GM21528 (cell line): Measurements from ENCODE around the gene STEAP3.

Experiments used
- ATAC-seq: cut with Tn5 transposase; IDR thresholded peaks from one replicate; pipeline ENCODE4 v1.9.1; 2021; ENCODE audit warnings: mild to moderate bottlenecking, moderate library complexity; ENCODE audit not compliant: unreplicated experiment, low FRiP score

STEAP3 gene

DNA sequence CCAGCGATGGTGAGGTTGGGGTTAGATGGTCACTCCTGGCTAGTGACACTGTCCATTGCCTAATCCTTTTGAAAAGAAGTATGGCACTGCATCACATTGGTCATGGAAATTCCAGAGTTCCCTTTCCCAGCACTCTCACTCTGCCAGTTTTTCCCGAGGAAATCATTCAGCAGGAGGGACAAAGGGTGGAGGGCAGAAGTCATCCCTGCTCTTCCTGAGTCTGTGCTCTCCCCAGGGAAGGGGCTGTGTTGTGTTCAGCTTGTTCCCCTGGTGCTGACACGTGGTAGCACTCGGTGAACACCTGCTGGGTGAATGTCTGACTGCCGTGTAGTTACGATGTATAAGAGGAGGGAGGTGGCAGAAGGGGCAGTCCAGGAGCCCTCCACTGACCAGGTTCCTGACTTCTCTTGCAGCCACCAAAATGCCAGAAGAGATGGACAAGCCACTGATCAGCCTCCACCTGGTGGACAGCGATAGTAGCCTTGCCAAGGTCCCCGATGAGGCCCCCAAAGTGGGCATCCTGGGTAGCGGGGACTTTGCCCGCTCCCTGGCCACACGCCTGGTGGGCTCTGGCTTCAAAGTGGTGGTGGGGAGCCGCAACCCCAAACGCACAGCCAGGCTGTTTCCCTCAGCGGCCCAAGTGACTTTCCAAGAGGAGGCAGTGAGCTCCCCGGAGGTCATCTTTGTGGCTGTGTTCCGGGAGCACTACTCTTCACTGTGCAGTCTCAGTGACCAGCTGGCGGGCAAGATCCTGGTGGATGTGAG is 21.6 kb downstream of the STEAP3 start:
- no peak for ATAC-seq

DNA sequence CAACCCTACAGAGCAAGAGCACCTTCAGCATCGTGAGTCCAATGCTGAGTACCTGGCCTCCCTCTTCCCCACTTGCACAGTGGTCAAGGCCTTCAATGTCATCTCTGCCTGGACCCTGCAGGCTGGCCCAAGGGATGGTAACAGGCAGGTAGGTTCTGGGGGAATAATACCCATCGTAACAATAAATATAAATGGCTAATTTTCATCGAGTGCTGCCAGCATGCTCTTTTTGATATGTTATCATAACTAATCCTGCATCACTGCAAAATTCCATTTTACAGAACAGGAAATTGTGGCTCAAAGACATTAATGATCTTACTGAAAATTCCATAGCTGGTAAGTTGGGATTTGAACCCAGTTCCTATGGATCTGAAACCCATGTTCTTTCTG is 22.2 kb downstream of the STEAP3 start:
- no peak for ATAC-seq

DNA sequence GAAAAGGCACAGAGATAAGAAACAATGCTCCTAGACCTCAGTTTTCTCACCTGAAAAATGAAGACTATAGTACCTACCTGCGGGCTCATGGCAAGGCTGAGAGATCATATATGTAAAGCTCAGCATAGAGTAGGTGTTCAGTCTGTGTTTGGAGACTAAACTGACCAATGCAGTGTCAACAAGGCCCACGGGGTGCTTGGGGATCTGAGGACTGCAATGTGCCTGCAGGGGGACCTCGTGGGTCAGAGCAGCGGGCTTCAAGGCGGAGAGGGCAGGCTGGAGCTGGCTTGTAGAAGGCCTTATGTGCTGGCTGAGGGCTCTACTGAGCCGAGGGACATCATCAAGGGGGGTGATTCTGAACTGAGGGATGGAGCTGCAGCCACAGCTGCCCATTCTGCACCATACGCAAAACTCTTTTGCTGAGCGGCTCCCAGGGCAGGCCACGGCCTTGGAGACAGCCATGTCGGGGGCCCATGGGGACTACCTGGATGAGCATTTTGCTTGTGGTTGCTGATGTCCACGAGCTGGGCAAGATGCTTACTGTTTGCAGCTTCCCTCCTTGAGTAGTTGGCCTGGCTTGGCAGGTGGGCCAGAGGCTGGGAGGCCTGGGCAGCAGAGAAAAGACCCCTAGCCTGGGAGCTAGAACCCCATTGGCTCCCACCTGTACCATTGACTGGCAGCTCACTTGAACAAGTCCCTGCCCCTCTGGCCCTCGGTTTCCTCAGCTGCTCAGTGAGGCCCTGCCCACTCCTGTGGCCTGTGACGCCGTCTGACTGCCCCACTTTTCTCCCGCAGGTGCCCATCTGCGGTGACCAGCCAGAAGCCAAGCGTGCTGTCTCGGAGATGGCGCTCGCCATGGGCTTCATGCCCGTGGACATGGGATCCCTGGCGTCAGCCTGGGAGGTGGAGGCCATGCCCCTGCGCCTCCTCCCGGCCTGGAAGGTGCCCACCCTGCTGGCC is 23.5 kb downstream of the STEAP3 start:
- ATAC-seq, result no peak

DNA sequence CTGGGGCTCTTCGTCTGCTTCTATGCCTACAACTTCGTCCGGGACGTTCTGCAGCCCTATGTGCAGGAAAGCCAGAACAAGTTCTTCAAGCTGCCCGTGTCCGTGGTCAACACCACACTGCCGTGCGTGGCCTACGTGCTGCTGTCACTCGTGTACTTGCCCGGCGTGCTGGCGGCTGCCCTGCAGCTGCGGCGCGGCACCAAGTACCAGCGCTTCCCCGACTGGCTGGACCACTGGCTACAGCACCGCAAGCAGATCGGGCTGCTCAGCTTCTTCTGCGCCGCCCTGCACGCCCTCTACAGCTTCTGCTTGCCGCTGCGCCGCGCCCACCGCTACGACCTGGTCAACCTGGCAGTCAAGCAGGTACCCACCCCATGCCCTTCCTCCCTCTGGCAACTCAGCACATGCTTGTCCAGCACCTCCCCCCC is 24.2 kb downstream of the STEAP3 start:
- ATAC-seq, result no peak

DNA sequence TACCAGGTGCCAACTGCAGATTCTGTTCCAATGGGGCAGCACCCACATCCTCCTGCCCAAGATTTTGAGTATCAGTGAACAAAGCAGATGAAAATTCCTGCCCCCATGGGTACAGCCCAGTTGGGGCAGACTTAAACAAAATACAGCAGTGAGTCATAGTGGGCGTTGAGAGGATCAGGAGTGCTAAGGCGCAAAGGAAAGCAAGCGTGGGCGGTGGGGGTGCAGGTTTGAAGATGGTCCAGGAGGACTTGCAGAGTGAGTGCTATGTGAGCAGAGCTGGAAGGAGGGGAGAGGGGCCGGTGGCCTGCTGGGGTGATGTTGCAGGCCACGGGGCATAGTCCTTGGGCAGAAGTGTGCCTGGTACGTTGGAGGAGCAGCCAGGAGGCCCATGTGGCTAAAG is 24.7 kb downstream of the STEAP3 start:
- no peak for ATAC-seq

DNA sequence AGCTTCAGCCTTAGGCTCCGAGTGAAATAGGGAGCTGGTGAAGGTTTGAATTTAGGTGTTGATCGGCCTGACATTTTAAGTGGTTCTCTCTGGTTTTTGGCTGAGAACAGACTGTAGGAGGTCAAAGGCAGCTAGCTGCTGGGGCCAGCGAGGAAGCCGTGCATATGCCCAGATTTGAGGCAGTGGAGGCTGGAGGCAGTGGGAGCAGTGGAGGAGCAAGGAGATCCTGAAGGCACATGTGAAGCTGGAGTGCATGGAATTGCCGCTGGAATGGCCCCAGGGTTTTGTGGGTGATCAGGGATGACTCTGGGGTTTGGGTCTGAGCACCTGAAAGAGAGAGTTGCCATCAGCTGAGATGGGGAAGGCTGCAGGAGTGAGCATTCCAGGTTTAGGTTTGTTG is 25.1 kb downstream of the STEAP3 start:
- no peak for ATAC-seq

DNA sequence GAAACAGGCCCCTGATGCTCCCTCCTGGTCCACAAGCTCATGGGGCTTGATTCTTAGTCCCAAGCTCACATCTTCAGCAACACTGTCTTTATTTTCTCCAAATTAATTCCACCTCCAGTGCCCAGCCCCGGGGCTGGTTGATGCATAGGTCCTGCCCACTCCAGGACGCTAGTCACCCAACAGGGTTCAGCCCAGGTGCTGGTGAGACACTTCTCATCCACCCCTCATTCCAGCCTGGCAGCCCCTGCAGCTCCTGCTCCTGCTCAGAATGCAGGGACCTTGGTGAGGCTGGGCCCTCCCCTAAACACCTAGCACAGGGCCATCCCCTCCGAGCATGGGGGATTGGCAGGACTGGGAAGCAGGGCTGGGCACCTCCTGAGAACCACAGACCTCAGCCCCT is 25.7 kb downstream of the STEAP3 start:
- no peak for ATAC-seq

DNA sequence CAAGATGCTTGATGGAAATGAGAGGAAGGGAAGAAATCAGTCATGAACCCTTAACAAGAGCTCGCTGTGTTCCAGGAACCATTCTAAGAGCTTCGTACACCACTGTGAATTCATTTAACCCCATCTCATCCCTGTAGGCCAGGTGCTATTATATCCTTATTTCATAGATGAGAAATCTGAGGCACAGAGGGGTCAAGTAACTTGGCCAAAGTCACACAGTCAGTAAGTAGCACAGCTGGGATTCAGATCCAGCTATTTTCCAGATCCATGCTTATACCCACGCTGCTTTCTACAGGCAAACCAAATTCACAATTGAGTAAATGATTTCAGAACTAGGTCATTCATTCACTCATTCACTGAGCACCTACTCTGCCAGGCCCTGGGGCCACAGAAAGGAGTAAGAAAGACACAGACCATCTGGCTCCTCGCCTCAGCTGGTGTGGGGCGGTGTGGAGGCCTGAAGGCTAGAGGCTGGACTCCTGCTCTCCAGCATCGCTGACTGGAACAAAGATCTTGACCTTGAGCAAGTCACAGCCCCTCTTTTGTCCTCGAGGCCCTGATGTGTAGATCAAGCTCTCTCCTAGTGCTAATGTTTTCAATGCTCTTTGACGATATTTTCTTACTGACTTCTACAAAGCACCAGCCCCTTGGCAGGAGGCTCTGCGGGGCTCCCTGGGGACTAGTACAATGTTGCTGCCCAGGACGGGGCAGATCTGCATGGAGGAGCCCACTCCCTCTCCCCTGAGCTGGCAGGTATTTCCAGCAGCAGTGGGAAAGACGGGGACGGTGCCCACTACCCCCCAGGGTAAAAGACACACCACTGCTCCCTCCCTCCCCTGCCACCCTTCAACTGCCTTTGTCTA is 26.5 kb downstream of the STEAP3 start:
- ATAC-seq, result no peak

DNA sequence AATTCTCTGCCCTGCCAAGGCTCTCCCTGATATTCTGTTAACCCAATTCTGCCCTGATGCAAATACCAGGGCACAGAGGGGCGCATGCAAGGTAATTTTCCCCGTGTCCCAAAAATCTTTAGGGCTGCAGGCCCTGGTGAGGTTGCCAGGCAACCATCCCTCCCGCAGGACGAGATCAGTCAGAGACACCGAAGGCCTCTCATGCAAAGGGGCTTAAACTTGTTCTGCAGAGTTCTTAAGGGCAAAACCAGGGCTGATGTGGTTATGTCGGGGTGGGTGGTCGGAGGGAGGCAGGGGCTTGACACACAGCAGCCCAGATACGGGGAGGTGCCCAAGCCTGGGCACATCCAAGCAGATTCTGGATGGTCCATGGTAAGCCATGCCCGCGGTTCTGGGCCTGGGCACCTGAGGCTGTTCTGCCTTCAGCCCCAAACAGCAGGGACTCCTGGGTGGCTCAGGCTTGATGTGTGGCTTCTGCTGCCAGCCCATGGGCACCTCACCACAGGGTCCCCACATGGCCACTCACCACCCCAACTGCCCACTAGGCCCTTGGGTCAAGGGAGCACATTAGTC is 27.2 kb downstream of the STEAP3 start:
- no peak for ATAC-seq

DNA sequence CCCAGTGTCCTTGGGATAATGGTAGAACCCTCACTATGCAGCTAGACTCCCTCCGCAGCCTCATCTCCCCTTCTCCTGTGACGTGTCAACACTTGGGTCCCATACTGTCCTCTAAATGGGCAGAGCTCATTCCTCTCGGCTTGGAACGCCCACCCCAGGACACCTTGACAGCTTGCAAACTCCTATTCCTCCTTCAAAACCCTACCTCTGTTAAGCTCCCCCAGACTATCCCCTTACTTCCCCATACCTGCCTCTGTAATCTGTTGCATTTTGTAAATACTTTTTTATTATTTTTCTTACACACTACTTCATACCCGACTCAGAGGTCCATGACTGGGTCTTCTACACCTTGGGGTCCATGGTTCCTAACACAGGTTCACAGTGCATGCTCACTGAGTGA is 28.0 kb downstream of the STEAP3 start:
- ATAC-seq, result no peak

DNA sequence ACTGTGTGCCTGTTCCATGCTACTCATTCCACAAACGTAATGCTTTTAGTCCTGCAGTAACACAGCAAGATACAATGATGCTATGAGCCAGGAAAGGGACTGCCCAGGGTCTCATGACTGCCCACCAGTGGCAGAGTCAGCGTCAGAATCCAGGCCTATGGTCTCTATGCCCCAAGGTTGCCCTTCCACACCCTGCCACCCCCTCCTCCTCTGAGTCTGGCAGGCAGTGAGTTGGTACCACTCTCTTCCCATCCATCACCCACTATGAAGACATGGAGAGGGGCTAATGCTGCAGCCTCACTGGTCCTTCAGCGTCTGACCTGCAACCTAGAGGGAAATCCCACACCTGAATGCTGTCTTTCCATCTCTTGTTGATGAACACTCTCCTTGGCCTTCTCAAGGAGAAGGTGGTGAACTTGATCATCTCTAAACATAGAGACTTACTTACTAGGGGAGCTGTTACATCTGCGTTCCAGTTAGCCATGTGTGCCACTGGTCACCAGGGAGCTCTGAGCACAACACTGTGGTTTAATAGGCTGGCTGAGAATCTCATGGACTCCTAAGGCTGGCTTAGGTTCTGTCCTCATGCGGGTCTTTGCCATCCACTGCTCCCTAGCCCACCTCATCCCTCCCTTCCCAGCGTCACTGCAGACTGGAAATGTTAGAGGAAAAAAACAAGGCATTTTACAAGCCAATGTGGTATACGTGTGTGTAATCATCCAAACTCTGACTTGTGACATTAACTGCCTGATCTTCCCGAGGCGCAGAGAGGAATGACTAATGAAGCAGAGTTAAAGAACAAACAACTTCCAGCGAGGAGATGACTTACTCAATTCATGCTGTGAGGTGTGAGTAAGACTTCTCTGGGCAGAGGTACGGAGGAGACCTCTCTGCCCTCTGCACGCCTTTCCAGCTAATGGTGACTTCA is 28.8 kb downstream of the STEAP3 start:
- ATAC-seq, result no peak

DNA sequence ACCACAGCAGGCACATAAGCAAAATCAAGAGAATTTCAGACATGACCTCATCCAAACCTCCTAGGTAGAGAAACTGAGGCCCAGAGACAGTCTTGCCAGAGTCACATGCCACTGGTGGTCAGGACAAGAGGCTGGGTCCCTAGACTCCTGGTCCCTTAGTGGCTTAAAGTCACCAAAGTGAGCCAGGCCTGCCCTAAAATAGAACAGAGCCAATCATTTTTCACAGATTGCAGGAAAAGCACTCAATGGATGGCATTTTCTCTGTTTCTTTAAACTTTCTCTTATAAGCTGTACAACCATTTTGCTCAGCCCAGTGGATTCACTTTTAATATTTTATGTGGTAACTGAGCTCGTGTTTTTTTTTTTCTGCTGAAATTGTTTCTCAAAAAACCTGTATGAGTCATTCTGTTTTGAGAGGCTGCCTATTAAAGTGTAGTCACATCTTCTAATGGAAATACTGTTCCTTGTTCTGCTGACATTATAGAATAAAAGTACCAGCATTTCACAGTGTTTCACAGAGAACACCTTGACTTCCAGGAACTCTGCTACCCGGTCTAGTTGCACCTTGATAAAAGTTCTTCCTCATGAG is 29.6 kb downstream of the STEAP3 start:
- ATAC-seq, result no peak

DNA sequence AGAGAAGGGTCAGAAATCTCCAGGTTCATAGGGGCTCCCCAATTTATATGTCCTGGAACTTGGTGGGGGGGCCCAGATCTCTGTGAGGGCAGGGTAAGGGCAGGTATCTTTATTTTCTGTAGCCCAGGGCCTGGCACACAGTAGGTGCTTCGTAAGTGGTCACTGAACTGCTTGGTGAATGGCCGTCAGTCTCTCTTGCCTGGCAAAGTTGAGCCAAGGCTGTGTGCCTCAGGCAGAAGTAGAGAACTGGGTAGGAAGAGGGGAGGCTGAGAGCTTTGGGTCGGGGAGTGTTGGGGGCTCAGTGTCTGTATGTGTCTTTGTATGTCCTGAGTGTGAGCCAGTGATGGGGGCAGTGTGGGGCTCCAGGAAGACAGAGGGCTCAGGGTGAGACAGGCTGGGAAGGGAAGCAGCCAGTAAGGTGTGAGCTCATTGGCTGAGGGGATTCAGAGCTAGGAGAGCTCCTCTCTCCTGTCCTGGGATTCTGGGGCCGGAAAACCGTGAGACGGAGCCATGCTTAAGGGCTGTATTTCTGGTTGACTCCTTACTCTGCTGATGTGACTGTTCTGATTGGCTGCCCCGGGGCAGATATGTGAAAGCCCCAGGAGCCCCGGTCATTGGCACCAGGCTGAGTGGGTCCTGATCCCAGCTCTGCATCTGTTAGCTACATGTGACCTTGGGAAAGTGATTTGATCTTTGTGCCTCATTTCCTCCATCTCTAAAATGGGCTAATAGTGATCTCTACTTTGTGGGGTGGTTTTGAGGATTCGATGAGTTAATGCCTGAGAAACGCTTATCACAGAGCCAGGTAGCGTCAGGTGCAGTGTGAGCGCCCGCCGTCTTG is 30.3 kb downstream of the STEAP3 start:
- ATAC-seq, result no peak

DNA sequence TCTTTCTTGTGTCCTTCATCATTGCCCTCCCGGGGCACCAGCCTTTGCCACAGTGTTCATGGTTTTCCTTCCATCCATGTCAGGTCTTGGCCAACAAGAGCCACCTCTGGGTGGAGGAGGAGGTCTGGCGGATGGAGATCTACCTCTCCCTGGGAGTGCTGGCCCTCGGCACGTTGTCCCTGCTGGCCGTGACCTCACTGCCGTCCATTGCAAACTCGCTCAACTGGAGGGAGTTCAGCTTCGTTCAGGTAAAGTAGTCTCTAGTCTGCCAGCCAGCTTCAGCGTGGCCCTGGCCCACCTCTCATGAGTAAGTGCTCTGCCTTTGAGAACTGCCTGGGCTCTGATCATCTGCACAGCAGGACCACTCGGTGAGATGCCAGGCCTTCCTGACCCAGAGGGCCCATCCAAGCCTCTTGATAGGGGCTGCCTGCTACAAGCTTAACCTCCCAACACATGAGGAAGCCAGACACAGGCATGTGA is 31.0 kb downstream of the STEAP3 start:
- no peak for ATAC-seq

DNA sequence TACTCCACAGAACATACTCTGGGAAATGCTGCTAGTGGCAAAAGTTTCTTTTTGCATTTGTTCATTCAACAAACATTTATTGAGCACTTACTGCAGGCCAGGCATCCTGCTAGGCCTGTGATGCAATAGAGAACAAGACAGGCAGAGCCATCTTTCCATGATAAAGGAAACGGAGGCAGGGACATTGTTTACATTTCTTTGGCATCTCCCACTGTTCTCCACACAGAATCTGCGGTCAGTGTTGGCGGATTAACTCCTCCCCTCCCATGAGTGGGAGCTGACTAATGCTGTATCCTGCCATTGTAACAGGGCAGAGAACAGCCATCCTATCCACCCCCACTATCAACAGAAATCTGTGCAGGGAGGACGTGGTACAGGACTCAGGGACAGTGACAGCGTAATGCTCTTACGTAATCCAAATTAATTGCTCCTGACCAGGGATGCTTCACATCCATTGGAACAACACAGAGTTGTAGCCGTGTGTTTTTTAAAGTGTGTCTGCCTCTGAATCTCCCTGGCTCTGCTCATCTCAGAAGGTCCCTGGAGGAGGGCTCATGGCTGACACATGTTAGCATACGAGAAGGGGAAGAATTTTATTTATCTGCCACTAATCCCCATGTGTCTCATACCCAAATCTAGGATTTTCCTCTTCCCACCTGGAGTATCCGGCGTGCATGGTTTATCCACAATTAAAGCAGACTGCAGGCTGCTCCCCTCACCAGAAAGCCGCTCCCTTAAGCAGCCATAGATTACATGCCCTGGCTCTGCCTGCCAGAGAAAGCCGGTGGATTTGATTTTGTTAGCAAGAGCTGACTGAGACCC is 32.3 kb downstream of the STEAP3 start:
- ATAC-seq, result no peak

DNA sequence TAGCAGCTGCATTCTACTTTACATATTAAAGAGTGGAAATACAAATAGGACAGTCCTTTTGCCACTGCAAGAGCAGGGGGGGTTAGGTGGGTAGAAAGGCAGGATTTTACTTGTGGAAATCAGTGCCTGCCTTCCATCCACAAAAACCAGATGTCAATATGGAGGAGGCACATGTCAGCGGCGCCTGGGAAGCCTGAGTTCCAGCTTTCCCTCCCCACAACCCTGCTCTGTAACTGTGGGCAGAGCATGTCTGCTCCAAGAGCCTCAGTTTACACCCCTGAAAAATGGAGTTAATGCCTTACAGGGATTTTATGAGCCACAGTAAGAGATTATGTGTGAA is 32.9 kb downstream of the STEAP3 start:
- ATAC-seq, result no peak

DNA sequence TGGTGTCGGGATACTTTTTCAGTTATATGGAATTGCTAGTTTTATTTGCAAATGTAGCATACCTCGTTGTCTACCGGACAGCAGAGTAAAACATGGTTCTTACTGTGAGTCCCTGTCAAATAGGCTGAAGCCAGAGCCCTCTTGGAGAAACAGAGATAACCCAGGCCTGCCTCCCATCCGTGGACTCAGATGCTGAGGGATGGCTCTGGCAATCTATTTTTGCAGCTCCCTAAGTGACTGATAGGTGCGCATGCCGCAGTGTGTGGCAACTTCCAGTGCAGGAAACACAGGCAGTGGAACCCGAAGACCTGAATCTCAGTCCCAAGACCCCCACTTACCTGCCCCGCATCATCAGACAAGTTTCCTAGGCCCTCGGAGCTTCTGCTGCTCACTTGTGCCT is 33.6 kb downstream of the STEAP3 start:
- no peak for ATAC-seq
